ENCODE data around the gene IGSF6.
A peak's percentile ranks its signal among the peaks of the same experiment; 100 is the strongest.
"Not testable (repeated sequence)": the region's sequence is repeated elsewhere in the genome, so short reads cannot be mapped to it uniquely, and the experiment has no call there.

IGSF6 gene

GRCh38 chr16:21683184-21683583 lies 30.8 kb upstream of the IGSF6 start (continued):
- no peak for TF ChIP-seq ZNF239 (tag by site-specific recombination; IDR thresholded peaks at IDR 0.05)
- TF ChIP-seq ZNF132 (tag by site-specific recombination; IDR thresholded peaks at IDR 0.05; ENCODE audit: borderline replicate concordance): no peak
- no peak for TF ChIP-seq ZNF174 (tag by site-specific recombination; IDR thresholded peaks at IDR 0.05)
- TF ChIP-seq ZFP69B (tag by site-specific recombination; IDR thresholded peaks at IDR 0.05): no peak
- TF ChIP-seq ZBTB6 (tag by site-specific recombination; IDR thresholded peaks at IDR 0.05): no peak
- TF ChIP-seq ZNF354C (tag by site-specific recombination; IDR thresholded peaks at IDR 0.05; ENCODE audit: borderline replicate concordance, low read depth): no peak
- no peak for TF ChIP-seq MZF1 (tag by site-specific recombination; IDR thresholded peaks at IDR 0.05; ENCODE audit: borderline replicate concordance)
- TF ChIP-seq GLIS2 (tag by site-specific recombination; IDR thresholded peaks at IDR 0.05): no peak
- no peak for TF ChIP-seq GLI2 (tag by site-specific recombination; IDR thresholded peaks at IDR 0.05; ENCODE audit: borderline replicate concordance, low read depth)
- TF ChIP-seq ZXDB (tag by site-specific recombination; IDR thresholded peaks at IDR 0.05): no peak
- no peak for TF ChIP-seq ZNF701 (tag by site-specific recombination; IDR thresholded peaks at IDR 0.05)

DNA sequence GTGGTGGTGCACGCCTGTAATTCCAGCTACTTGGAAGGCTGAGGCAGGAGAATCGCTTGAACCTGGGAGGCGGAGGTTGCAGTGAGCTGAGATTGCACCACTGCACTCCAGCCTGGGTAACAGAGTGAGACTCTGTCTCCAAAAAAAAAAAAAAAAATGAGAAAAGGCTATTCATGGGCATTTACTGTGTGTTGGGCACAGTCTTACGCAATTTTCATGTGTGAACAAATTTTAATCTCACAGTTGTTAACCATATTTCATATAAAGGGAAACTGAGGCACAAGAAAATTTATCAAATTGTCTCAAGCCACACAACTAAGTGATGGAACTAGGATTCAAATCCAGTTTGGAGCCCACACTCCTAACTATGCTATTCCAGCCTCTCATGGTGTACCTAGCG lies 28.3 kb upstream of the IGSF6 start:
- H3K36me3 ChIP-seq (ENCODE audit: control insufficient read depth in 2 of 2, insufficient read depth in 1 of 2, low read length in 2 of 2); H3K9me3 ChIP-seq (ENCODE audit: control insufficient read depth, insufficient read depth, low read depth, low read length); H3K27ac ChIP-seq (ENCODE audit: extremely low read depth, low read depth, low read length); POLR2A ChIA-PET; H3K4me1 ChIP-seq (ENCODE audit: control insufficient read depth, insufficient read depth, low read length); H3K4me3 ChIP-seq (ENCODE audit: low read depth, low read length): not testable (repeated sequence)
- CTCF ChIA-PET: interaction anchor here (0.6 to 1.5 kb wide), 3 partner anchors 23 to 1241 kb away, joined by 3 to 6 read pairs (median 5); no protein-coding TSS in a partner anchor

- CTCF ChIA-PET; H3K27ac ChIP-seq (ENCODE audit: extremely low read depth, low read depth, low read length); H3K36me3 ChIP-seq (ENCODE audit: control insufficient read depth in 2 of 2, insufficient read depth in 1 of 2, low read length in 2 of 2); H3K9me3 ChIP-seq (ENCODE audit: control insufficient read depth, insufficient read depth, low read depth, low read length); POLR2A ChIA-PET; H3K4me1 ChIP-seq (ENCODE audit: control insufficient read depth, insufficient read depth, low read length); H3K4me3 ChIP-seq (ENCODE audit: low read depth, low read length): not testable (repeated sequence)
Measured at GRCh38 chr16:21674456-21674855, 22.0 kb upstream of the IGSF6 start.

DNA sequence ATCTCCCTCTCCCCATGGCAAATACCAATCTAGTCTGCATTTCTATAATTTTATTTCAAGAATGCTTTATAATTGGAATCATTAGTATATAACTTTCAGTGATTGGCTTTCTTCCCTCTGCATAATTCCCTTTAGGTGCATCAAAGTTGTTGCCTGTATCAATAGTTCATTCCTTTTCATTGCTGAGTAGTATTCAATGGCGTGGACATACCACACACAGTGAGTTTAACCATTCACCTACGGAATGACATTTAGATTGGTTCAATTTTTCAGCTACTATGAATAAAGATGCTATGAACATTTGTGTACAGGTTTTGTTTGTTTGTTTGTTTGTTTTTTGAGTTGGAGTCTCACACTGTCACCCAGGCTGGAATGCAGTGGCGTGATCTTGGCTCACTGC lies 21.1 kb upstream of the IGSF6 start:
- no peak overlapping the region for H3K27ac ChIP-seq (ENCODE audit: extremely low read depth, low read depth, low read length)
- no peaks in the 10 kb centered on the region for H3K4me1 ChIP-seq (ENCODE audit: control insufficient read depth, insufficient read depth, low read length)
- no peaks in the 10 kb centered on the region for H3K9me3 ChIP-seq (ENCODE audit: control insufficient read depth, insufficient read depth, low read depth, low read length)
- POLR2A ChIA-PET: no interaction called here
- CTCF ChIA-PET: interaction anchor here (0.6 to 2.1 kb wide), 3 partner anchors 11 to 338 kb away, joined by 3 to 8 read pairs (median 7); no protein-coding TSS in a partner anchor
- H3K36me3 ChIP-seq (ENCODE audit: control insufficient read depth in 2 of 2, insufficient read depth in 1 of 2, low read length in 2 of 2): no peaks in the 10 kb centered on the region
- no peak for TF ChIP-seq ZNF529 (tag by site-specific recombination; IDR thresholded peaks at IDR 0.05; ENCODE audit: insufficient replicate concordance)
- TF ChIP-seq INSM2 (tag by site-specific recombination; IDR thresholded peaks at IDR 0.05): no peak
- no peak for TF ChIP-seq ZNF677 (tag by site-specific recombination; IDR thresholded peaks at IDR 0.05)
- TF ChIP-seq ZNF146 (tag by site-specific recombination; IDR thresholded peaks at IDR 0.05): peak; percentile 73
- H3K4me3 ChIP-seq (ENCODE audit: low read depth, low read length): no peak overlapping the region

- TF ChIP-seq IKZF3 (tag by site-specific recombination; IDR thresholded peaks at IDR 0.05) (no peak), ZNF16 (tag by site-specific recombination; IDR thresholded peaks at IDR 0.05; ENCODE audit: low read depth) (no peak), INSM2 (tag by site-specific recombination; IDR thresholded peaks at IDR 0.05) (no peak)
- H3K4me3 ChIP-seq (ENCODE audit: low read depth, low read length): no peak overlapping the region
- no peaks in the 10 kb centered on the region for H3K36me3 ChIP-seq (ENCODE audit: control insufficient read depth in 2 of 2, insufficient read depth in 1 of 2, low read length in 2 of 2)
- H3K4me1 ChIP-seq (ENCODE audit: control insufficient read depth, insufficient read depth, low read length): peaks cover 6% of the 10 kb centered on the region; the same call in 1 of the 2 replicates
- POLR2A ChIA-PET: no interaction called here
- CTCF ChIA-PET: interaction anchor here (1.6 to 3.5 kb wide), 2 partner anchors 10 to 16 kb away, joined by 5 to 18 read pairs; no protein-coding TSS in a partner anchor
- no peak overlapping the region for H3K27ac ChIP-seq (ENCODE audit: extremely low read depth, low read depth, low read length)
- H3K9me3 ChIP-seq (ENCODE audit: control insufficient read depth, insufficient read depth, low read depth, low read length): no peaks in the 10 kb centered on the region
Measured at GRCh38 chr16:21667575-21667974, 15.2 kb upstream of the IGSF6 start.

Measured in HEK293 (cell line).